Measurements from ENCODE around the gene OGFR.

OGFR gene

DNA sequence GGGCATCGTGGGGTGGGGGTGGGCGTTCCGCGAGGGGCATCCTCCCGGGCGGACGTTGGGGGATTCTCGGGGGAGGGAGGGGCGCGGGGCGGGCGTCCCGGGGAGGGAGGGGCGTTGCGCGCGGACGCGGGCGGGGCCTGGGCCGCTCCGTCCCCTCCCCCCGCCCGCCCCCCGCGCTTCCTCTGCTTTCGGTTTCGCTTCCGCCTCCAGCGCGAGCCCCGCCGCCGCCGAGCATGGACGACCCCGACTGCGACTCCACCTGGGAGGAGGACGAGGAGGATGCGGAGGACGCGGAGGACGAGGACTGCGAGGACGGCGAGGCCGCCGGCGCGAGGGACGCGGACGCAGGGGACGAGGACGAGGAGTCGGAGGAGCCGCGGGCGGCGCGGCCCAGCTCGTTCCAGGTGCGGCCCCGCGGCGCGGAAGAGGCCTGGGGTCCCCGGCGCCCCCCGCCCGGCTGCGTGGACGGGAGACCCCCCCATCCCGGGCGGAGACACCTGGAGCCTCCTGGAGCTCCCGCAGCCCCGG lies at the start of gene OGFR:
TSS of gene OGFR (plus strand) at position 209 of the 528 bp plus-strand sequence. CDS start at position 234, 25 bp downstream.
- peak; percentile 61 for DNase-seq (ENCODE audit: low read depth)

DNA sequence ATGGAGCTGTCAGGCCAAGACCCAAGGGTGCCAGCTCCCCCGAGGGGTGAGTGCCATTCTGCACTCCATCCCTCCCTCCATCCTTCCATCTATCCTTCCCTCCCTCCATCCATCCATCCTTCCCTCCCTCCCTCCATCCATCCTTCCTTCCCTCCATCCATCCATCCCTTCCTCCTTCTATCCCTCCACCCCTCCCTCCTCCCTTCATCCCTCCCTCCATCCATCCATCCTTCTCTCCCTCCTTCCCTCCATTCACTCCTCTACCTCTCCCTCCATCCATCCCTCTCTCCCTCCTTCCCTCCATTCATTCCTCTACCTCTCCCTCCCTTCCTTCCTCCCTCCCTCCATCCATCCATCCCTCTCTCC lies 49.7 kb upstream of the OGFR start:
- no peak for DNase-seq (ENCODE audit: low read depth)

- no peak for DNase-seq (ENCODE audit: low read depth)
Measured at GRCh38 chr20:62755817-62756724, 48.6 kb upstream of the OGFR start.

GRCh38 chr20:62758226-62758912 lies 46.3 kb upstream of the OGFR start:
- DNase-seq (ENCODE audit: low read depth), result no peak

- no peak for DNase-seq (ENCODE audit: low read depth)
Measured at GRCh38 chr20:62759981-62760431, 44.6 kb upstream of the OGFR start.

GRCh38 chr20:62760471-62760855 lies 44.2 kb upstream of the OGFR start:
- DNase-seq (ENCODE audit: low read depth), result no peak

- DNase-seq (ENCODE audit: low read depth), result no peak
Measured at GRCh38 chr20:62760856-62761758, 43.5 kb upstream of the OGFR start.

DNA sequence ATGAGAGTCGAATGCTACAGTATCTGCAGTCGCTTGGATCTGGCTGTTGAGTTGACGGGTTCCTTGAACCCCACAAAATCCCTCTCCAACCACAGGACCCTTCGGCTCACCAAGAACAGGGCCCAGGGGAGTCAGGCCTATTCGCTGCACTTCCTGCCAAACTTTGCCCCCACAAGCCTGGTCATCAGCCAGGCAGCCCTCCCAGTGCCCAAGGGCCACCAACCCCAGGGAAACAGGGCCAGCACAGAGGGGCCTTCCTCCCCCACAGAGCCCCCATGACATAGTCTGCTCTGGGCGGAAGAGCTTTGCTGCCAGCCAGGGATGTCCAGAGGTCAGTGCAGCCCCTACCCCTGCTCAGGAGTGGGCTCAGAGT lies 42.9 kb upstream of the OGFR start:
- no peak for DNase-seq (ENCODE audit: low read depth)

- no peak for DNase-seq (ENCODE audit: low read depth)
Measured at GRCh38 chr20:62762376-62762775, 42.3 kb upstream of the OGFR start.

DNA sequence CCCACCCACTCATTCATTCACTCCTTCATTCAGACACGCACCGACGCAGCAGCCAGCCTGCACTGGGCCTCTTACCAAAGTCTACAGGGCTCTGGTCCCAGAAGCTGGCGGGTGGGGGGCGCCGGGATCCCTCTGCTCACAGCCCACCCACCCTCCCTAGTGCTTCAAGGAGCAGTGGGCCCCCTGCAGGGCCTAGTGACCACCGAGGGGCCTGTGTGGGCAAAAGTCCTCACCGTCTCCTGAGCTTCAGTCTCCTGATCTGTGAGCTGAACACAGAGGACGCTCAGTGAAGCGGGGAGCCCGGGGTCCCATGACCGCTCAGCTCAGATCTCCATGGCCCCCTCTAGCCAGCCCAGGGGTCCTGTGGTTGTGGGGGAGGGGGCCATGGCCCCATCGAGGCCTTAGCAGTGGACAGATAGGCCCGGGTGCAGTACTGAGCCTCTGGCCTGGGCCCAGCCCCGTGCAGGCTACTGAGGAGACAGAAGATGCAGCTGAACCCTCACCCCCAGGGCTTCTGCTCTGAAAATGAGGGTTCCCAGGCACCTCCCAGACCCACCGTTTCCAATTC lies 41.8 kb upstream of the OGFR start:
- no peak for DNase-seq (ENCODE audit: low read depth)

GRCh38 chr20:62763404-62763803 lies 41.2 kb upstream of the OGFR start:
- DNase-seq (ENCODE audit: low read depth), result no peak

GRCh38 chr20:62764156-62764935 lies 40.3 kb upstream of the OGFR start:
- DNase-seq (ENCODE audit: low read depth), result no peak

- DNase-seq (ENCODE audit: low read depth), result no peak
Measured at GRCh38 chr20:62765021-62765420, 39.6 kb upstream of the OGFR start.

- no peak for DNase-seq (ENCODE audit: low read depth)
Measured at GRCh38 chr20:62765432-62766070, 39.1 kb upstream of the OGFR start.

- no peak for DNase-seq (ENCODE audit: low read depth)
Measured at GRCh38 chr20:62766071-62766450, 38.6 kb upstream of the OGFR start.

- no peak for DNase-seq (ENCODE audit: low read depth)
Measured at GRCh38 chr20:62766716-62767115, 37.9 kb upstream of the OGFR start.

DNA sequence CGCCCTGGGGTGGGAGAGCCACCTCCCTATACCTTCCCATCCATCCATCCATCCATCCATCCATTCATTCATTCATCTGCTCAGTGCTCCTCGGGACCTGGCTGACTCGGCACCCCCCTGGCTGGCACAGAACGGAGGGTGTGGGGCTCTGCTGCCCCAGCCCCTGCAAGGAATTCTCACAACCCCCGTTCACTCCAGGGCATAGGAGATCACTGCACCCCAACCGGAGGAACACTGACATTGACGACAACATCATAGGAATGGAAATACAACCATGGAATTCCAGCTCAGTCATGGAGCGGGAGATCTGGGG lies 36.4 kb upstream of the OGFR start:
- no peak for DNase-seq (ENCODE audit: low read depth)

GRCh38 chr20:62768551-62769287 lies 35.9 kb upstream of the OGFR start:
- no peak for DNase-seq (ENCODE audit: low read depth)

- DNase-seq (ENCODE audit: low read depth), result no peak
Measured at GRCh38 chr20:62769346-62770071, 35.1 kb upstream of the OGFR start.

Data from T-helper 22 cell (primary cell).